ENCODE results near the gene KNOP1.

KNOP1 gene

DNA sequence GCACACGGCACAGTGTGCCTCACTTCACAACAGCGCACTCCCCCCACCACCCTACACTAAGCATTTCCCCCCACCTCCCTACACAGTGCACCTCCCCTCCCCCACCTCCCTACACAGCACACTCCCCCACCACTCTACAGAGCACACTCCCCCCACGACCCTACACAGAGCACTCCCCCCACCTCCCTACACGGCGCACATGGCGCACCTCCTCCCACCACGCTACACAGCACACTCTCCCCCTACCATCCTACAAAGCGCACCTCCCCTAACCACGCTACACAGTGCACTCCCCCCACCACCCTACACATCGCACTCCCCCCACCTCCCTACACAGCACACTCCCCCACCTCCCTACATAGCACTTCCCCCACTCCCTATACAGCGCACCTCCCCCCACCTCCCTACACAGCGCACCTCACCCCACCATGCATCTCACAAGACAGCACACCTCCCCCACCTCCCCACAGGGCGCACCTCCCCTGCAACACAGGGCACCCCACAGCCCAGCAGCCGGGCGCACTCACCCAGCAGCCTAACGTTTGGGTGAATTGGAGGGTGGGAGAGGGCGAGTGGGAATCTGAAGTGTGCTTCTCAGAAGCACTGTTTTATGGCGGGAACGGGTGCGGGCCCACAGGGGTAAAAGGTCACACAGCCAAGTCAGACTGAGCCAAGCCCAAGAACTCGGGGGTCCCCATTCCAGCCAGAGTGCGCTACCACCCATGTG, 10.3 kb downstream of the KNOP1 start:
- no peak for DNase-seq (ENCODE audit: low read depth)

DNA sequence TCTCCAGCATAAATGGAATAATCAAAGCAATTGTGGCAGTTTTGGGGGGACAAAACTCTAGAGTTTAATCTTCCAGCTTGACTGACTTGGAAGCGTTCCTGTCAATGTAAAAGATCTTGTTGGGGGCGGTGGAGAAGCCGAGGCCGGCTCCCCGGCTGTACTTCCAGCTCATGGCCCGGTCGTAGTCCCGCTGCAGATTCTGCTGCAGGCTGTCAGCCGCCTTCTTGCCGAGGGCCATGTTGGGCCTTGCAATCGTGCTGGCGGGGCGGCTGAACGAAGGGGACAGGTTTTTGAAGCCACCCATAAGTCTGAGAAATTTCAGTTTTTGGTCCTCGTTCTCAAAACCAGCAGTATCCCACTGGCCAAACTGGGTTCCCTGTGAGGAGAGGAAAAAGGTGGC, 11.2 kb downstream of the KNOP1 start:
- DNase-seq (ENCODE audit: low read depth): no peak

DNA sequence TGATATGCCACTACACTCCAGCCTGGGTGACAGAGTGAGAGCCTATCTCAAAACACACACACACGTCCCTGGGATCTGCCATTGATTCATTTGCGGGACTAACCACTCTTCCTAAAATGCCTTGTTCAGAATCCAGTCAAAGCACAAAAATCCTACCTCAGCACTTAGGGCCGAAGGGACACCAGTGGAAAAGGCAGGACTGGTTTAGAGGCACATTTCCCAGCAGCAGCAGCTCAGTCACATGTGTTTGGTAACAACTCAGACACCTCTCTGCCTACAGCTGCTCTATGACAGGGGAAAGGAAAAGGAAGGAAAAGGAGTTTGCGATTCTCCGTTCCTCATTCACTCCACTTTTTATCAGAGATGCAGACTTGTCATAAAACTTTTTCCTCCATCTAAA, 12.2 kb downstream of the KNOP1 start:
- DNase-seq (ENCODE audit: low read depth): no peak

DNA sequence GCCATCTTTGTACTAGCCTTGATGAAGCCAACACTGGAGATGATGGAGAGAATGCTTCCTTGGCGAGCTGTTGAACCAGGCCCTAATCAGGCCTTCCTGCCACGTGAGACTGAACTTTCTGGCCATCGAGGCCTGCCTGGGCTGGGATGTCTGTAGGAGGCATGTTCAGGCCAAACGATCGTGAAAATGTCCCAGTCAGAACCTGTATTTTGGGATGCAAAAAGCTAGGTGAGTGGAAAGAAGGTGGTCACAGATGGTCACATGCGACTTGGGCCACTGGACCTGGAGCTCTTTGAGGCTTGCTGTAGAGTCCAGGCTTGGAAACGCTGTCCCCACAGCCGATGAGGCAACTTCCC, 12.9 kb downstream of the KNOP1 start:
- no peak for DNase-seq (ENCODE audit: low read depth)

DNA sequence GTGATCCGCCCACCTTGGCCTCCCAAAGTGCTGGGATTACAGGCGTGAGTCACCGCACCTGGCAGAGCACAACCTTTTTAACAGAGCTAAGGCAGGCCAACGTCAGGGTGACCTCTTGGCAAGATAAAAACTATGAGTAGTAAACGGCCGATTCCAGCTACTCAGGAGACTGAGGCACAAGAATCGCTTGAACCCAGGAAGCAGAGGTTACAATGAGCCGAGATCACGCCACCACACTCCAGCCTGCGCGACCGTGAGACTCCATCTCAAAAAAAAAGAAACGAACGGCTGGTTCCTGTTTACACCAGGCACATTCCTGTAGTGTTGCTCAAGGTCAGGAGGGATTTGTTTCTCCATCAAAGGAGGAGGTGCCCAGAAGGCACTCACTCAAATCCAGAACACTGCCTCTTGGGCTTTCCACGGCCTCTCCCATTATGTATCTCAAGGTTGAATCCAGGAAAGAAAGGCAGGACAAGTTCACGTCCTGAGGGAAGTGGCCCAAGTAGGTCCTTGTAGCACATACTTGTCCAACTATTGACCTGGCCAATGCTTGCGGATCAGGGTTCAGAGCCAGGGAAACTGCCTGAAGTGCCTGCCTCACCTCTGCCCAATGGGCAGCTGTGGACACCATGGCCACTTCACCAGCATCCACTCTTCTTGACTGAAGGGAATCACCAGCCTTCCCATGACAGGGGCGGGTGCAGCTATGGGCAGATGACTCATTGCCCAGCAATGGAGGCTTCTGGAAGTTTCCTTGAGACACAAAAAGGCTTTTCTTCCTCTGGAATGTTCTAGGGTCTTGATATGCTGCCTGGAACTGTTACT, 13.5 kb downstream of the KNOP1 start:
- no peak for DNase-seq (ENCODE audit: low read depth)

DNA sequence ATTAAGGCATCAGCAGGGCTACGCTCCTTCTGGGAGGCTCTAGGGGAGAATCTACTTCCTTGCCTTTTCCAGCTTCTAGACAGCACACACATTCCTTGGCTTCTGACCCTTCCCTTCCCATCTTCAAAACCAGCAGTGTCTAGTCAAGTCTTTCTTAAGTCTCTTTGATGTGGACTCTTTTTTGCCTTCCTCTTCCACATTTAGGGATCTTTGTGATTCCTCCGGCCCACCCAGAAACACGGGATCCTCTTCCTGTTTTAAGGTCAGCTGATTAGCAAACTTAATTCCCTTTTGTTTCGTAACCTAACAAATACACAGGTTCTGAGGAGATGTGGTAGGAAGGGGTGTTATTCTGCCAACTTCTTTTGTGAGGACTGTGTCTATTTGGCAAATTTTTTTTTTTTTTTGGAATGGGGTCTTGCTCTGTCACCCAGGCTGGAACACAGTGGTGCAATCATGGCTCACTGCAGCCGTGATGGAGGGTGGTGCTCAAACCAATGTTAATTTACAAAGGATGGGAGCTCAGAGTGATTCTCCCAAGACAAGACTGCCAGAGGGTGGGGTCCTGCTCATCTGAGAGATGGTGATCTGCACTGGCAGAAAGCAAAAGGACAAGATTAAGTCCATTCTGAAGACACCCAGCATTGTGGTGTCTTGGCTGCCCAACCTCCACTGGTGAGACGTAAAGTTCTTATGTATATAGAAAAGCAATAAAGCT, 14.7 kb downstream of the KNOP1 start:
- no peak for DNase-seq (ENCODE audit: low read depth)

DNA sequence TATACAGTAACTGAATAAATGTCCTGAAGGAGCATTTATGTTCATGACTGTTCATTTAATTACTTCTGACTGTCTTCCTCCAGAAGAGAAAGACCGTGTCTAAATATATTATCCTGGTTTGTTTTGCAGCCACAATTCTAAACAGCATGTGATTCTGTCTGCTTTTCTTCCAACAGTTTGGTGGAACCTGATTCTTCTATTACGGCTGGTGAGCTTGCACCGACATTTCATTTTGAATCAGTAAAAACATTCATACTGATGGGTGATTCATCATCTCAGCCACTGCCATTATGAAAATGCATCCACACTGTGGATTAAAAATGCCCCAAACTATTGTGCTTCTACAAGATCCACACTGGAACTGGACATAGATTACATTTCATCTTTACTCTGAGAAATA, 16.9 kb downstream of the KNOP1 start:
- no peak for DNase-seq (ENCODE audit: low read depth)

DNA sequence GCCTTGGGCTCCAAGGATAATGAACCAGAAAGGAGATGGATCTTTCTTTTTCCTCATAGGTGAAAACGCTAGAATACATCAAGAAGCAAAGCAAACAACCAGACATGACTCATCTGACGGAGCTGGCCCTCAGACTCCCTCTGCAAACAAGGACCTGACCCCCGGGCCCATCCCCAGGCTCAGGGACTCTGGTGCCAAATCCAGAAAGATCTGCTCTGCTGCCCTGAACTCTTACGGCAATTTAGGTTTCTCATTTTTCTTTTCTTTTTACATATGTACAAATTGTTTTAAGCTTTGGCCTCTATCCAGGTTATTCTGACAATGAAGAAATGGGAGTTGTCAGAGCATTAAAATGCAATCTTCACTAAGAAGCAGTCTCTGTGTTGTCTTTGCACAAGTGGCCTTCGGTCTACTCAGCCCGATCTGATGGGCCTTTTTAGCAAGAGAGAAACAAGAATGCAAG, 17.7 kb downstream of the KNOP1 start:
- no peak for DNase-seq (ENCODE audit: low read depth)

DNA sequence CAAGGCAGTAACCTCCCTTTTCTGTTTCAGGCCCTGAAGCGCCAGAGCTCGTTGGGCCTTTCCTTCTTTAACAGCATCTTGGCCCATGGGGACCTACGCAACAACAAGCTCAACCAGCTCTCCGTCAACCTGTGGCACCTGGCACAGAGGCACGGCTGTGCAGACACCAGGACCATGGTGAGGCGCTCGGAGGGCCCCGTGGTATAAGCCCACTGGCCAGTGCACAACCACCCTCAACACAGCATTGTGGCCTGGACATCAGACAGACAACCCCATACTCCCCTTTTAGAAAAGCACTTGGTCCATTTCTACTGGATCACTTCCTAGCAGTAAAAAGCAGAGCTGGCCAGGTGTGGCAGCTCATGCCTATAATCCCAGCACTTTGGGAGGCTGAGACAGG, 18.6 kb downstream of the KNOP1 start:
- no peak for DNase-seq (ENCODE audit: low read depth)

DNA sequence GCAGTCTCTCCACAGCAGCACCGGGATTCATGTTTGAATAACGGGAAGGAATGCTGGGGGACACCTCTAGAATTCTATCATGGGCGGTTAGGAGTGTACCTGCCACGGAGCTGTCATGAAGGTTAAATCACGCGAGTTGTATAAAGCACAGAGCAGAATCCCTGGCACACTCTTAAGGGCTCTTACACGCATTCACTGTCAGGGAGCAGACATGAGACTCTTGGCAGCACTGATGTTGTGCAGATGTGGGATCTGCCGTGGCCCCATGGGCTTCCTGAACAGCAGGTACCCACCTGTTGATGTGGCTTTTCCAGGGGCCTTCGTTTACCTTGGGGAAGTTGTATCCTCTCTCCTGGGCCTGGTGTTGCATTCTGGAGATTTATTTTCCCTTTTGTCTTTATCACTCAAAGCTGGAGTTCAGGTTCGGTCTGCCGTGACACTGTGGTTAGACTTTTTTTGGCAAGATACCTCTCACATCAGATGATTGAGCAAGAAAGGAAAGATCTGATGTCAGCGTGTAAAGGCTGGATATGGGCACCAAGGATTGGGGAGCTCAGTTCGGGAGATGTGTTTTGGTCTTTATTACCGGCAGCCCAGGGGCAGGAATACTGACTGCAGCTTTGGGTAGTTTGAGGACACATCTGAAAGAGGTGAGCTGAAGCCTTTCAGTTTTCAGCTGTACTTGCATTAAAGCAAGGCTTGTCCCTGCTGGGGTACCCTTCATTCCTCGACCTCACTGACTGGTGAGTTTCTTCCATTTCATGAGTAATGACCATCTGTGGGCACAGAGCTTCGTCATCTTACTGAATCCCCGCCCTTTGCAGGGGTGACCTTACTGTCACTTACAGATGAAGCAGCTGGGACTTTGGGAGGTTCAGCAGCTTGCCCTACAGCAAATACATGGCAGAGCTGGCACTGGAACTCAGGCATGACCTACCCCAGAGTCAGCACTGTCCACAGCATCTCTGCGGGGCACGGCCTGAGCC, 19.3 kb downstream of the KNOP1 start:
- DNase-seq (ENCODE audit: low read depth): no peak

DNA sequence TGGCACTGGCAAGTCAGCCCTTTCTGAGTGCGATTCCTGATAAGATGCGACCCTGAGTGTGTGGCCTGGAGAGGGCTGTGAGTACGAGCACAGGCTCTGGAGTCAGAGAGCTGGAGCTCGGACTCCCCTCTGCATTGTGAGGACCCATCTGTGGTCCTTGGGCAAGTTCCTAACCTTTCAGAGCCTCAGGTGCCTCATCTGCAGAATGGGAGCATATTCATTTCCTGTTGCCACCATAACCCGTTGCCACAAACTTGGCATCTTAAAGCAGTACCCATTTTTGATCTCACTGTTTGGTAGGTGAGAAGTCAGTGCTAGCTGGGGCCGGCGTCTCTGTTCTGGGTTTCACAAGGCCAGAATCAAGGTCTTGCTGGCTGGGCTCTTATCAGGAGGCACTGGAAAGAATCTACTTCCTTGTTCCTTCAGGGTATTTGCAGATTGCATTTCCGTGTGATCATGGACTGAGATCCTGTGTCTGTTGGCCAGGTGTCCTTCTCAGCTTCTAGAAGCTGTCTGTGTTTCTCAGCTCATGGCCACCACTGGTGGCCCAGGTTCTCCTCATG, 20.2 kb downstream of the KNOP1 start:
- DNase-seq (ENCODE audit: low read depth): no peak

DNA sequence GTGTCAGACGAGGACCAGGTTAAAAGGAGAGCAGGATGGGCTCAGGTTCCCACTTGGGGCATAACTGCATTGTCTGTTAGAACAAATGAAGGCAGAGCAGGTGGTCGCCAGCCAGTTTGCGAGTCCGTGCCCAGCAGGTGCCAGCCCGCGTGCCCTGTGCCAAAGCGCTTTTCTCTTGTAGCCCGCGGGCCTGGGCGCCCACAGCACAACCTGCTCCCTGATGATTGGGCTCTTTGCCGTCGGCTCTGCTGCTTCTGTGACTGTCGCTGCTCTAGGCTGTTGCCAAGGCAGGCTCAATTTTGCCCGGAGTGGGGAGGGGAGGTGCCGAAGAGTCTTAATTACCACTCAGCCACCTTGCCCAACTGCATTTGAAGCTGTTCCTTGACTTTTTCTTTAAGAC, 21.1 kb downstream of the KNOP1 start:
- no peak for DNase-seq (ENCODE audit: low read depth)

DNA sequence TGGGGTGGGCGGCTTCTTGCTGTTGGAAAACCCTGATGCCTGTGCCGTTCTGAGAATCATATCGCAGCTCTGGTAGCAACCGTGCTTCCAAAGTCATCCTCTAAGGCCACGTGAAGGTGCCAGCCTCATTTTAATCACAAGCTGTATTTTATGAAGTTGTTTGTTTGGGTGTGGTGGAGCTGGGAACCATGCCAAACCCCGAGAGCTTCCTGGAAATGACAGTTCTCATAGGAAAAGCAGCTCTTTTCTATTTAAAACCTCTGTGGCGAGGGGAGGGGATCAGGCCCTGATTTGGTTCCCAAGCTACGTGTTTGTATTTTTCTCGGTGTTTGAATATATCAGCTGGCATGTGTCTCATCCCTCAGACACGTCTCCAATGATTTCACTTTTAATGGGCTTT, 21.7 kb downstream of the KNOP1 start:
- DNase-seq (ENCODE audit: low read depth): peak; percentile 18

DNA sequence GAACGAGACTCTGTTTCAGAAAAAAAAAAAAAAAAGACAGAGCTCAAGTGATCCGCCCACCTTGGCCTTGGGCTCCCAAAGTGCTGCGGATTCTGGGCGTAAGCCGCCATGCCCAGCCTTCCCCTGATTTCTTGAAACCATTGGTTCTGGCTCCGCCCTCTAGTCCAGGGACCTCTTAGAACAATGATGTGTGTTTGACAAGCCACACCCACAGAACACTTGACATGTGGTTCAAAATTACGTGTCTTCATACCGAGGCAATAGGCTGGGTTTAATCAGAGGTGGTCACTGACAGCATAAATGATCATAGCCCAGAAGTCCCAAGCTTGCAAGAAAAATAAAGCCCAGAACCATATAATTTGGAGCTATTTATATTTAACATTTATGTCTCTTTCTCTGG, 23.0 kb downstream of the KNOP1 start:
- no peak for DNase-seq (ENCODE audit: low read depth)

DNA sequence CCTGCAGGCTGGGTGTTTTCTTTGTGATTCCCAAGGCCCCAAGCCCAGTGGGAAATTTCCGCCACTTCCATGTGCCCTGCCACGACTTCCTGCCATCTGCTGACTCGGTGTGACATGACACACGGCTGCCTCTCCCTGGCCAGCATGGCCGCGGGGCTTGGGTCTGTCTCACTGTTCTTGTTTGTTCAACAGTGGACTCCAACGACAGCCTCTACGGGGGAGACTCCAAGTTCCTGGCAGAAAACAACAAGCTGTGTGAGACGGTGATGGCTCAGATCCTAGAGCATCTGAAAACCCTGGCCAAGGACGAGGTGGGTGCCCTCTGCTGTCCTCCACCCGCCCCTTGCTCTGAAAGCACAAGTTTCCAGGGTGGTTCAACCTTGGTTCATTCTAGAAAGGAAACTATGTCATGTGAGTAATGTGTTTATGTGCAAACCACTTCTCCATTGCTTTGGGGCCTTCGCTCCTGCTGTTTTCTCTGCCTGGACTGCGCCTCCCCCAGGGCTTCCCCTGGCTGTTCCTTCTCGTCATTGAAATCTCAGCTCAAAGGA, 26.8 kb downstream of the KNOP1 start:
- no peak for DNase-seq (ENCODE audit: low read depth)

DNA sequence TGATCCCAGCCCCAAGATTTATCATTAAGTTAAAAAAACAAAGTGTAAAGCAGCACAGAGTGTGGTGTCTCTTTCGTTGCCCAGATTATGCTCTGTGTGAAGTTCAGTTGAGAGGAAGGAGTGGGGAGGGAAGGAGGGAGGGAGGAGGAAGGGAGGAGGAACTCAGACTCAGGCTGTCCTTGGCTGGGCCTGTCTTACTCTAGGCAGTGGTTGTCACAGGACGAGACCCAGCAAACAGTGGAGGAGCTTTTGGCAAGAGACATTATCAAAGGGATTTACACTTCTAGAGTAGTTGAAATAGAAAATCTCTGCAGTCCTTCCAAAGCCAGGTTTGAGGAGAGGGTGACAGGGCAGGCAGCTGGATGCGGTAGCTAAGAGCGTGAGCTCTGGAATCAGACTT, 27.8 kb downstream of the KNOP1 start:
- DNase-seq (ENCODE audit: low read depth): no peak

DNA sequence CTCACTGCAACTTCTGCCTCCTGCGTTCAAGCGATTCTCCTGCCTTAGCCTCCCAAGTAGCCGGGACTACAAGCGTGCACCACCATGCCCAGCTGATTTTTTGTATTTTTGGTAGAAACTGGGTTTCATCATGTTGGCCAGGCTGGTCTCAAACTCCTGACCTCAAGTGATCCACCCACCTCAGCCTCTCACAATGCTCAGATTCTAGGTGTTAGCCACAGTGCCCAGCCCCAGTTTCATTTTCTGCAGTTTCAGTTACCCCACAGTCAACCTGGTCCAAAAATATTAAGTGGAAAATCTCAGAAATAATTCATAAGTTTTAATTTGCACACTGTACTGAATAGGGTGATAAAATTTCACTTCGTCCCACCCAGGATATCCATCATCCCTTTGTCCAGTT, 28.7 kb downstream of the KNOP1 start:
- DNase-seq (ENCODE audit: low read depth): no peak

DNA sequence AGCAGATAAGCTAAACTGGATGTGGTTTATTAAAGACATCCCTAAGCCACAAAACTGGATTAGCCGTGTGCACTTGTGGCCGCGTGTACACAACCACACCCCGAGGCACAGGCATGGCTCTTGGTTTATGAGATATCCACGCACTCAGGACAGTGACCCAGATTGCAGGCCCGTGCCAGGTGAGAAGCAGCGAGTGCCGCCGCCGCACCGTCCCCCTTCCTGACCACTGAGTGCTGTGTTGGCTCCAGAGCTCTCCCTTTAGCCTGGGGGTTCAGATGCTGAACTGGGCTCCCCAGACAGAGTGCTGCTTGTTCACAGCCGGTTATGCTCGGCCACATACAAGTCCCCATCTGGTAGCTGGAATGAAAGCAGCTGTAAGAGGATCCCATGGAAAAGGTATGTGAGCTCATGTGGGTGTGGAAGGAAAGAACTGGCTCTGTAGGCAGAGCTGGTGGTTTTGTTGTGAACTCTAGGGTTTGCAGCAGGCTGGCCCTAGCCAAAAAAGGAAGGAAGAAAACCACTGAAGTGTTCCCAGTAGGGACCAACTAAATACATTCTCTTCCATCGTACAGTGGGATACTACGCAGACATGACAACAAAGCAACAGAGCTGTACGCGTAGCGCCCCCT, 29.5 kb downstream of the KNOP1 start:
- no peak for DNase-seq (ENCODE audit: low read depth)

DNA sequence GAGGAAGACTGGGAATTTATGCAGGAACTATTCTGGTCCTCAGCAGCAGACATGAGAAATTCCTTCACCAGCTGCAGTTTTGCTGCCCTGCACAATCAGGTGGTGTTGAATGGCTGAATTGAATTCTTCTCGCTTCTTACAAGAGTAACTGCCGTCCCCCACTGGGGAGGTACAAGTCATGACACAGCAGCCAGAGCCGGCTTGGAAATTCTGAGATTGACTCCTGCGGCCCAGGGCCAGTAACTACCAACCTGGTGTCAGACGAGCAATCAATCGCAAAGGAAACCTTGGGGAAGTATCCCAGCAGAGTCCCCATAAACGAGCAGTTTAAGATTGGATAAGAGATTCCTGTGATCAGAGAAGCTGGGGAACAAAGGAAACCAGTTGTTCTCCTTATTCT, 30.7 kb downstream of the KNOP1 start:
- no peak for DNase-seq (ENCODE audit: low read depth)

DNA sequence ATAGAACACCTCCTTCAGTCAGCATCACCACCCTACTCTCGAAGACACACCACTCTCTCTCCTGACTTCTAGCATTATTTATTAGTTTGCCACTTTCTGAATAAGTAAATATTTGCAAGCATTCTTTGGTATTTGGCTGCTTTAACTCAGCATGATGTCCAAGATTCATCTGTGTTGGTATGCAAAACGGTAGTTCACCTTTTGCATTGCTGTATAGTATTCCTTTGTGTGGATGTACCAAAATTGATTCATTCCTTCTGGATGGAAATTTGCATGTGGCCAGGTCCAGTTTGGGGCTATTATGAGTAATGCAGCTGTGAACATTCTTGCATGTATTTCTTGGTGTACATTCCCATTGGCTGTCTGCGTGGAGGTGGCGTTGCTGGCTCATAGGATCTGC, 32.9 kb downstream of the KNOP1 start:
- DNase-seq (ENCODE audit: low read depth): no peak
